Thymus (tissue), 11 donors: ENCODE data around the gene CHURC1. TPM values are rescaled to one million over a fixed set of nuclear protein-coding genes. Genes with fewer than 3 reads are reported as not detected.

ENCODE experiments used
- DNase-seq, 9 donors: peaks; one replicate each; pipeline ENCODE4 v3.0.0-alpha.2; 2013; ENCODE audit warnings: low spot score in 9 of 9, low read depth in 6 of 9, missing footprints in 1 of 9
- H3K27ac ChIP-seq, 2 donors: one replicate each; pipeline ENCODE4 v1.5.1; 2013; ENCODE audit warnings: control low read depth in 1 of 2, low read depth in 1 of 2, low read length in 1 of 2, mild to moderate bottlenecking in 1 of 2, moderate library complexity in 1 of 2
- H3K27me3 ChIP-seq, 2 donors: one replicate each; pipeline ENCODE4 v1.5.1; 2013; ENCODE audit warnings: low read length in 1 of 2; ENCODE audit not compliant: control insufficient read depth in 2 of 2, insufficient read depth in 1 of 2
- H3K36me3 ChIP-seq, 2 donors: one replicate each; pipeline ENCODE4 v1.5.1; 2013; ENCODE audit warnings: low read length in 1 of 2, mild to moderate bottlenecking in 1 of 2, moderate library complexity in 1 of 2; ENCODE audit not compliant: control insufficient read depth in 2 of 2, insufficient read depth in 2 of 2
- H3K4me1 ChIP-seq, 2 donors: one replicate each; pipeline ENCODE4 v1.5.1; 2013; ENCODE audit warnings: low read length in 2 of 2; ENCODE audit not compliant: control insufficient read depth in 2 of 2, insufficient read depth in 2 of 2
- H3K4me3 ChIP-seq, 2 donors: one replicate each; pipeline ENCODE4 v1.5.1; 2013; ENCODE audit warnings: low read length in 2 of 2, control low read depth in 1 of 2, mild to moderate bottlenecking in 1 of 2
- H3K9me3 ChIP-seq, 2 donors: one replicate each; pipeline ENCODE4 v1.5.1; 2013; ENCODE audit warnings: low read length in 1 of 2, mild to moderate bottlenecking in 1 of 2; ENCODE audit not compliant: control insufficient read depth in 2 of 2, insufficient read depth in 1 of 2
- WGBS: extraction: QIAGEN DNeasy Blood & Tissue Kit; methylation state at CpG from one replicate; pipeline ENCODE4 v1.1.7; 2013; 5-methylcytosine and 5-hydroxymethylcytosine counted together
- polyA plus RNA-seq: library from polyadenylated mRNA; stranded (reverse); fragments of 200-250 nt; gene quantifications from one replicate; pipeline ENCODE4 v1.2.3, GENCODE V29; 2013
- total RNA-seq: library from RNA; stranded (reverse); fragments of 120-200 nt; gene quantifications from one replicate; pipeline ENCODE4 v1.2.4, GENCODE V29; 2013
- donor health status: healthy.

Gene CHURC1
- total and polyA plus RNA-seq, 2 donors: 55.1 to 93.7 TPM

DNA sequence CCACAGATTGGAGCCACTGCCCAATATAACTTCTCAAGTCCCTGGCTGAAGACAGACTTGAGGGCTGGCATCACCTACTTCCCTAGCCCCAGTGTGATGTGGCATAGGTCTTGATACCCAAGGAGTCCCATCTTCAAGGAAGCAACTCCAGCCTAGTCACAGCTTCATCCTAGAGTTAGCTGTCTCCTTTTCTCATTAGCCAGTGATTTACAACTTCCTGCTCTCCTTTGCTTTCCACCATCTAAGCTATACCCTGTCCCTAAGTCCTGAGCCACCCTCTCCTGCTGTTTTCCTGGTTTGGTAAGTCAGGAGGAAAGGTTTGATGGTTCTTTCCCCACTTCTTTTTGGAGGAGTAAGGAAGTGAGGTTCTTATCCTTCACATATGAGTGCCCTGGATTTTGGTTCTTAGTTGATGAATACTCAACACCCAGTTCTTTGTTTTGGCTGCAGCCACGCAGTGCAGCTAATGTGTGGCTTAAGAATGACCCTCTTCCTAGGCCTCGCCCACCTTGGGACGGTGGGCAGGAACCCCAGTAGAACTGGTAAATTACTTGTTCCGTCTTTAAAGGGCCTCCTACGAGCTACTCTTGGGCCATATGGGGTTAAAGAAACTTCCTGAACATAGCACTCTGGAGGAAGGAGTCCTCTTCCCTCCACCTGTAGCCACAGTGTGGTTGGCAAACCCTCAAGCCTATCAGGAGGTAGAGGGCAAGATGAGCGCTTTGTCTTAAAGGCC lies 32.2 kb downstream of the CHURC1 start:
- Histone ChIP-seq H3K36me3 (peaks cover 28 to 57% of the 10 kb centered on the region in 2 donors), H3K4me3 (no peak overlapping the region), H3K9me3 (no peaks in the 10 kb centered on the region), H3K4me1 (peaks cover 0 to 19% of the 10 kb centered on the region in 2 donors), H3K27me3 (no peaks in the 10 kb centered on the region), H3K27ac (no peak overlapping the region)
- WGBS: 46% methylated on average over 6 of the region's 6 CpGs
- DNase-seq: no peak

DNA sequence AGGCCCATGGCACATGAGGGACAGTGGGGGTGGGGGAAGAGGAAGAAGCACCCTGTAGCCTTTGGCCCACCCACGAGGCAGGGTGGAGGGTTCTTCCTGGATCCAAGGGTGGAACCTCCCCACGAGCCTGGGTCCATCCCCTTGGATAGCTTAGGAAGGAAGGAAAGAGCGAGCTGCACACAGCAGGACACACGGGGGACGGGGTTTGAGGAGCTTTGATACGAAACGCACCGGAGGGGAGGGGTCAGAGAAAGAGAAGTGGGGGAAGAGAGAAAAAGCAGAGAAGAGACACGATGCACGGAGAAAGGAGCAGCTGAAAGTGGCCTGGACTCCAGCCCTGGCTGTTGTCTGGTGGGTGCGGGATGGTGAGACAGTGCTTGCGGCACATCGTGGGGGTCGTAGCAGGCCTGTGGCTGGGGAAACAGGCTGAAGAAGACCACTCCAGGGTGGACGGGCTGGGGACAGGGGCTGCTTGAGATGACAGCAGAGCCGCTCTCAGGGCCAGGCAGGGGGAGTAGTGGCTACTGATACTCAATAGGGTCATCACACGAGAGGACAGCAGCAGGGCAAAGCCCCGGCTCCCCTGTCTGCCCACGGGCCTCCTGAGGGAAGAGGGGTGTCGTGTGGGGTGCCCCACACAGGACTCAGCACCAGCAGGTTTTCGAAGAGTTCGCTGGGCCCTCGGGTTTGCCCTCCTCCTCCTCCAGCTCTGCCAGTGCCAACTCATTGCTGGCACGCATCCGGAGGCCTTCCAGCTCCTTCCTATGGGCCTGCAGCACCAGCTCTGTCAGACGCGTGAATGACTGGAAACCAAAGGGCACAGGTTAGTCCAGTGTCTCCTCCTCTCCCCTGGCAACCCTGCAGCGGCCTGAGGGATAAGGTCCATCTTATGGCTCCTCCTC lies 33.7 kb downstream of the CHURC1 start:
- H3K4me1 ChIP-seq: peaks cover 0 to 19% of the 10 kb centered on the region in 2 donors
- H3K36me3 ChIP-seq: peaks cover 31 to 52% of the 10 kb centered on the region in 2 donors
- WGBS: 95% methylated on average over 28 of the region's 28 CpGs
- no peak for DNase-seq
- no peak overlapping the region for H3K27ac ChIP-seq
- no peak overlapping the region for H3K4me3 ChIP-seq
- H3K27me3 ChIP-seq: no peaks in the 10 kb centered on the region
- no peaks in the 10 kb centered on the region for H3K9me3 ChIP-seq

GRCh38 chr14:64948612-64949210 lies 34.5 kb downstream of the CHURC1 start:
- 98% methylated on average over 8 of the region's 8 CpGs for WGBS
- no peak for DNase-seq
- Histone ChIP-seq H3K4me3 (no peak overlapping the region), H3K27ac (no peak overlapping the region), H3K9me3 (no peaks in the 10 kb centered on the region), H3K36me3 (peaks cover 26 to 48% of the 10 kb centered on the region in 2 donors), H3K27me3 (no peaks in the 10 kb centered on the region), H3K4me1 (peaks cover 0 to 19% of the 10 kb centered on the region in 2 donors)

- Histone ChIP-seq H3K27me3 (no peaks in the 10 kb centered on the region), H3K4me3 (no peak overlapping the region), H3K27ac (no peak overlapping the region), H3K36me3 (peaks cover 23 to 40% of the 10 kb centered on the region in 2 donors), H3K4me1 (peaks cover 0 to 15% of the 10 kb centered on the region in 2 donors), H3K9me3 (no peaks in the 10 kb centered on the region)
- 98% methylated on average over 8 of the region's 8 CpGs for WGBS
- no peak for DNase-seq
Measured at GRCh38 chr14:64950889-64951288, 36.6 kb downstream of the CHURC1 start.

GRCh38 chr14:64951291-64951690 lies 37.0 kb downstream of the CHURC1 start:
- peaks cover 23 to 37% of the 10 kb centered on the region in 2 donors for H3K36me3 ChIP-seq
- 99% methylated on average over 8 of the region's 8 CpGs for WGBS
- H3K9me3 ChIP-seq: no peaks in the 10 kb centered on the region
- no peak overlapping the region for H3K27ac ChIP-seq
- H3K4me1 ChIP-seq: peaks cover 0 to 11% of the 10 kb centered on the region in 2 donors
- DNase-seq: no peak
- no peaks in the 10 kb centered on the region for H3K27me3 ChIP-seq
- H3K4me3 ChIP-seq: no peak overlapping the region

- no peak overlapping the region for H3K27ac ChIP-seq
- H3K27me3 ChIP-seq: no peaks in the 10 kb centered on the region
- H3K4me3 ChIP-seq: no peak overlapping the region
- no peaks in the 10 kb centered on the region for H3K9me3 ChIP-seq
- DNase-seq: no peak
- peaks cover 25 to 37% of the 10 kb centered on the region in 2 donors for H3K36me3 ChIP-seq
- peaks cover 0 to 8% of the 10 kb centered on the region in 2 donors for H3K4me1 ChIP-seq
Measured at GRCh38 chr14:64951724-64952123, 37.5 kb downstream of the CHURC1 start.

DNA sequence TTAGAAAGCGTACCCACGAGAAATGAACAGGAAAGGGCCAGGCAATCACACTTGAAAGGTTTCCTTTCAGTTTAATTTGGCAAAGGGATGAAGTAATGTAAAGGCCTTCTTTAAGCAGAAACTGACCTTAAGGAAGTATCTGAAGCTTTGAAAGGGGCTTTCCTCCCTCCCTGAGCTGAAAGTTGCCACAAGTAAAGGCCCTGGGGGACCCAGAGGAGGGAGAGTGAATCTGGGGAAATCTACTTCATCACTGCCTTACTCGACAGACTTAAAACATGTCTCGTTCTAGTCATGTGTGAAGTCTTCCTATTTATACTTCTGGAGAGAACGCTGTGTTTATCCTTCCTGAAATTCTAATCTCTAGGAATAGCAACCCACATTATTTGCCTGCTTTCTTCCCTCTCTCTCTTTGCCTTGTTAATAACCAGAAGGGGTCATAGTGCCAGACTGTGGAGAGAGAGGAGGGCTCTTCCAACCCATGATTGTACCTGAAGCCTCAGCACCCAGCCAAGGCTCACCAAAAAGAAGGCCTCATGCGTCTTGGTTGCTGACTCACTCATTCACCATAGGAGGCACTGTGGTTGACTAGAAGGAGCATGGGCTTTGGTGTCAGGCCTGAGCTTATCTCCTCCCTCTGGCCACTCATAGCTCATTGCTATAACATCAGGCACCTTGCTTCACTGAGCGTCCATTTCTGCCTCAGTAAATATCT lies 38.5 kb downstream of the CHURC1 start:
- Histone ChIP-seq H3K36me3 (peaks cover 24 to 36% of the 10 kb centered on the region in 2 donors), H3K27me3 (no peaks in the 10 kb centered on the region), H3K9me3 (no peaks in the 10 kb centered on the region), H3K27ac (no peak overlapping the region), H3K4me1 (no peaks in the 10 kb centered on the region), H3K4me3 (no peak overlapping the region)
- WGBS: 85% methylated on average over 7 of the region's 7 CpGs
- DNase-seq: no peak

- WGBS: 96% methylated on average over 8 of the region's 8 CpGs
- H3K27ac ChIP-seq: no peak overlapping the region
- no peaks in the 10 kb centered on the region for H3K9me3 ChIP-seq
- peaks cover 21 to 31% of the 10 kb centered on the region in 2 donors for H3K36me3 ChIP-seq
- no peak for DNase-seq
- no peaks in the 10 kb centered on the region for H3K4me1 ChIP-seq
- H3K4me3 ChIP-seq: no peak overlapping the region
- H3K27me3 ChIP-seq: no peaks in the 10 kb centered on the region
Measured at GRCh38 chr14:64953310-64953654, 39.0 kb downstream of the CHURC1 start.
